Measurements from ENCODE around the gene DUSP14.

GRCh38 chr17:37476431-37477120 is 13.1 kb upstream of the DUSP14 start:
- TF ChIP-seq POLR2AphosphoS5 (IDR thresholded peaks at IDR 0.05; ENCODE audit: low read depth, low read length) (no peak), REST (IDR thresholded peaks at IDR 0.05; ENCODE audit: insufficient read depth in 1 of 2, low read depth in 2 of 2, low read length in 2 of 2) (no peak), SIN3A (IDR thresholded peaks at IDR 0.05; ENCODE audit: borderline replicate concordance, insufficient read depth, low read length) (no peak), FOXP2 (optimal IDR thresholded peaks at IDR 0.05; ENCODE audit: borderline replicate concordance, extremely low read depth, extremely low read length, insufficient read depth) (no peak), TAF1 (IDR thresholded peaks at IDR 0.05; ENCODE audit: borderline replicate concordance, insufficient read depth, low read length) (no peak)

Measured in PFSK-1 (cell line).